Left hindlimb (tissue), 1 donor: ENCODE data around the gene GRIK4.

Experiments
- DNase-seq: peaks from one replicate; pipeline ENCODE4 v3.0.0-alpha.2; 2018

The GRIK4 gene

DNA sequence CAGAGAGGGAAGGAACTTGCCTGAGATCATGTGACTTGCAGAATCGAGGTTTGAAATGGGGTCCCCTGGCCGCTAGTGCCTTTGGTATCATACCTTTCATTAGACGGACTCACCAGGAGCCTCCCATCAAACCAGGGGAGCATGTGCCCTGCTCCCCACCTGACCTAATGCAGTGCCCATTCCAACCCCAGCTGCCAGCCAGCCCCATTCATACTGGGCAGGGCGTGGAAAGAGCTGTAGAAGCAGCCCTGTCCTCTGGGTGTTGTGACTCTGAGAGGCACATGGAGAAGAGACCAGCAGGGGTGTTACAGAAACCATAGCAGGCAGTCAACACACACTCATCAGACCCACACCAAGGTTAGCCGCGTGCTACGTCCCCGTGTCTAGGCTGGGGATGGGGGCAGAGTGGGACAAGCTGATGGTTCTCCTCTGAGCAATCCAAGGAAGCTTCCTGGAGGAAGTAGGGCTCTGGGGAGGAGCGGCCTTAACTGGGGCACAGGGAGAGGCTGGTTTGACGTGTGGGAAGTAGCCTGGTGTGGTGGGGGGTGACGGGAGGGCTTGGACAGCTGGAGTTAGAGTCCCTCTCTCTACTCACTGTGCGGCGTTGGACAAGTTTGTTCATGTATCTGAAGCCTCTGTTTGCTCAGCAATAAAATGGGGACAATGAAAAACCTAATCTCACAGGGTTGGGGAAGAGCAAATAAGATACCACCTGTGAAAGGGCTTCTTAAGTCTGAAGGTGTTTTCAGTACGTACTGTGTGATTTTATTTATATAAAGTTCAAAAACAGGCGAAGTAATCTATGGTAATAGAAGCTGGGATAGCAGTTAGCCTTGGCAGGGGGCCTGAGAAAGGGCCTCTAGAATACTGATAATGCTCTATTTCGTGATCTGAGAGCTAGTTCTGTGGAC lies 14.0 kb downstream of the GRIK4 start:
- no peak for DNase-seq

DNA sequence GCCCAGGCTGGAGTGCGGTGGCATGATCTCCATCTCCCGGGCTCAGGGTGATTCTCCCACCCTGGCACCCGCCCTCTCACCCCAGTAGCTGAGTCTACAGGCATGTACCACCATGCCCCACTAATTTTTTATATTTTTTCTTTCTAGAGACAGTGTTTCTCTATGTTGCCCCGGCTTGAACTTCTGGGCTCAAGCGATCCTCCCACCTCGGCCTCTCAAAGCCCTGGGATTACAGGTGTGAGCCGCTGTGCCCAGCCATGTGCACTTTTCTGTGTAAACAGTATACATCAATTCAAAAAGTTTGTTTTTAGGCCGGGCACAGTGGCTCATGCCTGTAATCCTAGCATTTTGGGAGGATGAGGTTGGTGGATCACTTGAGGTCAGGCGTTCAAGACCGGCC lies 14.7 kb downstream of the GRIK4 start:
- no peak for DNase-seq

DNA sequence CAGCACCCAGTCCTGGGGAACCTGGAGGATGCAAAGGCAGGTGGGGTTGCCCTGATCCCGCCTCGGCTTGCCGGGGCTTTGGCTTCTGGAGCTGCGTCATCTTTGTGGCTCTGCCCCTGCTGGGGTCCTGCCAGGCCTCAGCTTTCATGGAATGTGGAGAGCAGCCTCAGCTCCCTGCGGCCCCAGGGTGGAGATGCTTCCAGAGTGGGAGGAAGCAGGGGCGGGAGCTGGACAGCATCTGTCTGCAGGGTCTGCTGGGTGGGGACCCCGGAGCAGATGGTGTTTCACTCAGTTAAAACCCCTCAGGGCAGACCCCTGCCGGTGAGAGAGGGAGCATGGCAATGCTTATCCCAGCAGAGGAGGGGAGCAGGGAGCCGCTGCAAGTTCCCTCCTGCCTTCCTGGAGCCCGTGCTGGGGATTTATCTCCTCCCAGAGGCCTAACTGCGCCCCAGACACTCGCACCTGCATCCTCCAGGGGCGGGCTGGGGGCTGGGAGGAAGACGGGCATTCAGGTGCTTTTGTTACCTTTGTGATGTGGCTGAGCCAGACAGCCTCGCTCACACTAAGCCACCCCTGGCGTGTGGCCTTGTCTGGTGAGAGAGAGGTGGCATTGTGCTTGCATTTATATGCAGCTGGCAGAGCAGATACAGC lies 15.7 kb downstream of the GRIK4 start:
- DNase-seq: peak; percentile 84

DNA sequence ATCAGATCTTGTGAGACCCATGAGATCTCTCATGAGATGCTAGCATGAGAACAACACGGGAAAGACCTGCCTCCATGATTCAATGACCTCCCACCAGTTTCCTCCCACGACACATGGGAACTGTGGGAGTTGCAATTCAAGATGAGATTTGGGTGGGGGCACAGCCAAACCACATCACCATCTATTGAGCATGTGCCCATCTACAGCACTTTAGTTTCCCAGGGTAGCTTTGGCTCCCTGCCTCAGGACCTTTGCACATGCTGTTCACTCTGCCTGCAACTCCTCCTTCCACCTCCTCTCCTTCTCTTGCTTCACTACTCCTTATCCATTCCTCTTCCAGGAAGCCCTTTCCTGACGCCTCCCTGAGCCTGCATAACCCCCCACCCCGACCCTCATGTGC lies 17.2 kb downstream of the GRIK4 start:
- DNase-seq: no peak

DNA sequence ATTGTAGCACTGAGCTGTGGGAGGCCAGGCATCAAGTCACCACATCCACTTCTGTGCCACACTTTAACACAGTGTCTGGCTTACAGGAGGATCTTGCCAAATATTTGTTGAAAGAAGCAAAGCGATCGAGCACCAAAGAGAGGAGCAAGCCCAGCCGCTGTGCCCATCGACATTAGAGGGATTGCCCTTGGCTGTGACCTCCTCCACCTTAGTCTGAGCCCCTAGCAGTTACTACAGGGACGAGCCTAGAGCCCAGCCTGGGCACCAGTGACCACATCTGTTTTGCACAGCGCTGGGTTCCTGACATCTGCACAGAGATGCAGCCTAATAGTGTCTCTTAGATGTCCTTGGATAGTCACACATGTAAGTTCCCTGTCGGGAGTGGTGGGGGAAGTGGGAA lies 17.7 kb downstream of the GRIK4 start:
- DNase-seq: no peak

DNA sequence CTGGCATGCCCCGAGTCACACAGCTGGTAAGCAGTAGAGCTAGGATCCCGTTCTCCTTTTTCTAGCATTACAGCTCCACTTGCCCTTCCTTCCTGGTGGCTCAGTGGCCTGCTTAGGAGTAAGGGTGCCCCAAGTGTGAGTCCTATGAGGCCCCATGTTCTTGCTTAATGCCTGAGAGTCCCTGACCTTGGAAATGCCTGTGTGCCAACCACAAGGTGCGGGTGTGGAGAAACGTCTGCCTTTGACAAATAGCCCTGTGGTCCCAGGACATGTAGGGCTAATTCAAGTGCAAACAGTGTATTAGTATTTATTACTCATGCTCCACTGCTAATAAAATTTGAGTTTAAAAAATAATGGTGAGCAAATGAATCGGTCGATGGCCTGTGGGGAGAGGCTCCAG lies 18.4 kb downstream of the GRIK4 start:
- DNase-seq: no peak

DNA sequence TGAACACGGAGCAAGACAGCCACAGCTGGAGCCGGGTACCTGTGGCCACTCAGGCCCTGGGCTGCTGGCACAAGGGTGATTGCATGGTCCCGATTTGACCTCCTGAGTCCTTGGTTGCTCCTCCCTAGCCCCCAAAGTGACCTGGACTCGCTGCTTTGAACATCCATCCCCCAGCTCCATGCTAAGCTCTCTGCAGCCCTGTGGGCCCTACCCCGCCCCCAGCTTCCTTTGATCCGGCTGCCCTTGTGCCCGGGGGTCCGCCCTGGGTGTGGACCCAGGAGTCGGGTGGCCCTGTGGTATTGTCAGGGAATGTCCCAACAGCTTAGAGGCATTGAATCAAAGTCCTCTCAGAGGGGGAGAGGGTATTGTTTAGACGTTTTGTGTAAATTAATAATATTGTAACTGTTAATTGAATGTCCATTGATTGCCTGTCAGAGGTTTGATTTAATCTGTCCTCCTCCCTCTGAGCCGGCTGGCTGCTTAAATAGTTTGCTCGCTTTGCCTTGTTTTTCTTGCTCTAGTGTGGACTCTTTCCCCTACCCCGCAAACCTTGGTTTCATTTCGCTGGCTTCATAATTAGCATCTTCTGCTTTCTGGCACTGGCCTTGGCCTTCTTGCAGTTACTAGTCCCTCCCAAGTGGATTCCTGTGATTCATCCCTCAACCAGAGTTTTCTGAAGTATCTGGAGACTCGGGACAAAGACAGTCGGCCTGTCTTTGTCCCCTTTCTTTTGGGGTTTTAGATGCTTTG lies 20.7 kb downstream of the GRIK4 start:
- DNase-seq: no peak

DNA sequence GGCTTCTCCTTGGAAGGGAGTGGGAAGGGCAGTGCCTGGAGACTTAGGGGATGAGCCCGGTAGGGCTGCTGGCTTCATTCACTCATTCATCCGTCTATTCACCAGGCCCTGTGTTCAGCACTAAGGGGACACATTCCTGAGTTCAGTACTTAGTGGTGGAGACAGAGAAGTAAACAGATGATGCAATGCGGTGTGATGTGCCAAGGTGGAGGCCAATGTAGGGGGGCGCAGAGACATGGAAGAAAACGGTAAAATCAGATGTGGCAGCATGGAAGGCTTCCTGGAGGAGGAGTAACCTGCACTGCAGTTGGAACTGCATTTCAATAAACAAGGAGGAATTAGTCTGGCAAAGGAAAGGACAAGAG lies 21.3 kb downstream of the GRIK4 start:
- DNase-seq: no peak

DNA sequence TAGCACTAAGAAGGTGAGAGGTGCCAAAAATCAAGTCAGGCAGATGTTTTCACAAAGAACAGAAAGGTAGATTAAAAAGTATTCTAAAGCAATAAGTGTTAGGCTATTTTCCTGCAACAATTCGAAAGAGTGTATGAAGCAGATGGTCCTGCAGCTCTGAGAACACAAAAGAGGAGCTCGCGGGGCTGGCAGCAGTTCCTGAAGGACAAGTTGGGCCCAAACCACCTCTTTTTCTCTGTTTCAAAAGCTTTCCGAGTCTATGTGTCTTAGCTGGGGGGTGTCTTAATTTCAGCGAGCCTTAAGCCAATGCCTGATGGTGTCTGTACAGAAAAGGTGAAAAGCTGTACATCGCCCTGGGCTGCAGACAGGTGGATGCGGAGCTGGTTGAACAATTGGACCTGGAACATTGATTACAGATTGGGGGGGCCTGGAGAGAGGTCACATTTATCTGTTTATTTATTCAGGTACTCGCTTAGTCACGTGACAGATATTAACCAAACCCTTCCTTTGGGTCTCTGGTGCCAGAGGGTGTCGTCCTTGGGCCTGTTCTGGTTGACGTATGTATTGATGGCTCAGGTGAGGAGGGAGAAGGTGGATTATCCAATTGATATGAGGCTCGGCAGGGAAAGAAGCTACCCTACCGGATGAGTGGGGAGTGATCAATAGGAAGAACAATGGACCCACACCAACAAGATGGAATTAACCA lies 24.7 kb downstream of the GRIK4 start:
- no peak for DNase-seq

DNA sequence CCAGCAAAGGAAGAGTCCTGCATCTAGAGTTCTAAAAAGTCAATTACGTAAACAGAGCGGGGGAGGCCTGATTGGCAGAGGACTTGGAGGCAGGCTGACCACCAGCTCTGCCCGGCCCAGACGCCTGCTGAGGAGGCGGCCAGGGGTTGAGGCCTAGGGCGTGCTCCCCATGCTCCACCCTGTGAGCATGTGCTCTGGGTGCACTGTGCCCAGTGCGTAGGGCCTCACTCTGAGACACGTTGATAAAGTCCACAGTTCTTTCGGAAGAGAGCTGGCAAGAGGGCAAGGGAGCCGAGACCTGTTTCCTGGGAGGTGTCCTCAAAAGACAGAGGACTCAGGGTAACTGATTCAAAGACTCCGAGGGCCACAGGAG lies 25.2 kb downstream of the GRIK4 start:
- no peak for DNase-seq

DNA sequence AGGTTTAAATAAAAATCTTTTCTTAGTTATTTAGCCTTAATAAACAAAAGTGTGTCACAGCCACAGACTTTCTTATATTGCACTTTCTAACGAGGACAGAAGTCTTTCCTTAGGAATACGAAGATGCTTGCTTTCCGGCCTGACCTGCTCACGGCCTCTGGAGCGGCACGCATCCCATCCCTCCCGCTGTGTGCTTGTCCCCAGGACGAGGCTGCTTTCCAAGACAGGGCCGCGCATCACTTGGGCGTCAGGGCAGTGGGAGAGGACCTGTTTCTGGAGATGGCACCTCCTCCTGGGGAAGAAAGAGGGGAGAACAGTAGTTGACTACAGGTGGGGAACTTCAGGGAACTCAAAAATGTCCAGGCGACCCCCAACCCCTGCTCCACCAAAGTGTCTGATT lies 26.4 kb downstream of the GRIK4 start:
- no peak for DNase-seq

DNA sequence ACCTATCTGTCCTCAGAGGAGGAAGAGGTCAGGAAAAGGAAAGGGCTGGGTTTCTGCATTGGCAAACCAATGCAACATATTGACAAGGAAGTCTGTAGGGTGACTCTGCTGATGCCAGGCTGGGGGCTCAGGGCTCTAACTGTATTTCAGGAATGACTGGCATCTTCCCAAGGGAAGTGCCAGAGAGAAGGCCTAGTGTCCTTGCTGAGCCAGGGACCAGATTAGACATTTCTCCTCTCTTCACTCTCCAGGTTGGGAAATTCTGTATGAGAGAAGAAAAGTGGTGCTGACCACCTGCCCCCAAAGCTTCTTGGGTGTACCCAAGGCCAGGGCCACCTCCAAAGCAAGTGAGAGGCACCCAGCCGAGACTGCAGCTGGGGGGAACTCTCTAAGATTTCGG lies 27.2 kb downstream of the GRIK4 start:
- no peak for DNase-seq

DNA sequence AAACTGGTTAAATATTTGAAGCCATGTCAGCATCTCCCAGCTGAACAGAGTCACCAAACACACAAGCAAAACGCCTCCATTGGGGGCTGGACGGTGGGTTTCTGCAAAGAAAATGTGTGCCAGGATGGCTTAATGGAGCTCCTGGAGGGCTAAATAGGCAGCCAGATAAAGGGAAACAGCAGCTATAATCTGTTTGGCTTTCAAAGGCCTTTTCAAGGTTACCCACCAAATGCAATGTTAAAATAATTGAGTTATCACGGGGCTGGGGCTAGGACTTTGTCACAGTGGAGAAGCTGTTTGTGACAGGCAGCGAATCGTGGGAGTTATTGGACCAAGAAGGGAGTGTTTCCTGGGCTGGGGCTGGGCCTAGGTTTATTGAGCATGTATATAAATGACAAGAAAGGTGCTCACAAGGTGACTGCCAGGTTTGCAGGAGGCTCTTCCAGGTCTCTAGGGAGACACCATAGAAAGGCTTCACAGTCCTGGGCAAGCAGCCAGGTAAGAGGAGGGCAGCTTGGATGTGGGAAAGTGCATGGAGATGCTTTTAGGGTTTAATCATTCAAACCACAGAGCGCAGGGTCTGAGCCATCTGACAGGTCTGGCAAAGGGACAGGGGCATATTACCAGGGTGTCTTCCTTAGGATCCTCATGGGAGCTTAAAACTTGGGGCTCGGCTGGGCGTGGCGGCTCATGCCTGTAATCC lies 28.3 kb downstream of the GRIK4 start:
- no peak for DNase-seq

DNA sequence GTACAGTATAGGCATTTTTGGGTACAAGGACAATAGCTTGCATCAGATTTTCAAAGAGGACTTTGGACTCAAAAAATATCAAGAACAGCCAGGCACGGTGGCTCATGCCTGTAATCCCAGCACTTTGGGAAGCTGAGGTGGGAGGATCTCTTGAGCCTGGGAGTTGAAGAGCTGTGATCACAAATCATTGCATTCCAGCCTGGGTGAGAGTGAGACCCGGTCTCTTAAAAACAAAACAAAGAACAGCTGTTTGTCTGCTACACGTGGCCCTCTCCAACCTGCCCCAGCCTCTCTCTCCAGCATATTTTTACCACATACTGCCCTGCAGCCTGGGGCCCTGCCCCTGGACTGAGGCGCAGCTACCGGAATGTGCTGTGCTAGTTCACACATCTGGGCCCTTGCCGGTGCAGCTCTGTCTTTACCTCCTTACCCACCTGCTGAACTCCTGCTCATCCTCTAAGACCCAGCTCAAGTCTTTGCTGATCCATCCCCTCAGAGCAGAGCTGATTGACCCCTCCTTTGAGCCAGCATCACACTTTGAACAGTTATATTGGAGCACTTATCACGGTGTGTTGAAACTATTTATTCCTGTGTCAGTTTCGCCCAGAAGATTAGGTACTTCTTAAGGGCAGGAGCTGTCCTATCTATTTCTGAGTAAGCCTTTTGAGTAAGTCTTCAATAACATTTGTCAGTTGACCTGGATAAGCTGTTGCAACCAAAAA lies 29.4 kb downstream of the GRIK4 start:
- no peak for DNase-seq

DNA sequence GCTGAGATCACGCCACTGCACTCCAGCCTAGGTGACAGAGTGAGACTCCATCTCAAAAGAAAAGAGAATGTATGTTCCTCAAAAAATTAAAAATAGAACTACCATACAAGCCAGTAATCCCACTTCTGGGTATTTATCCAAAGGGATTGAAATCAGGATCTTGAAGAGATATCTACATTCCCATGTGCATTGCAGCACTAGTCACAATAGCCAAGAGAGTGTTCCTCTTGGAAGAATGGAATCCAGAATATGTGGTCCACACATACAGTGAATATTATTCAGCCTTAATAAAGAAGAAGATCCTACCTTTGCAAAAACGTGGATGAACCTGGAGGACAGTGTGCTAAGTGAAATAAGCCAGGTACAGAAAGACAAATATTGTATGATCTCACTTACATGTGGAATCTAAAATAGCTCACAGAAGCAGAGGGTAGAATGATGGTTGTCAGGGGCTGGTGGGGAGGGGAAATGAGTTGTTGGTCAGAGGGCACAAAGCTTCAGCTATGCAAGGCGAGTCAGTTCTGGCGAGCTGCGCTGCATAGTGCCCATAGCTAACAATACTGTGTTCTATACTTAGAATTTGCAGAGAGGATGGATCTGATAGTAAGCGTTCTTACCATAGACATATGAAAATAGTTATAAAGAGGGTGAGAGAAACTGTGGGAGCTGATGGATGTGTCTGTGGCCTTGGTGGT lies 32.1 kb downstream of the GRIK4 start:
- DNase-seq: no peak

DNA sequence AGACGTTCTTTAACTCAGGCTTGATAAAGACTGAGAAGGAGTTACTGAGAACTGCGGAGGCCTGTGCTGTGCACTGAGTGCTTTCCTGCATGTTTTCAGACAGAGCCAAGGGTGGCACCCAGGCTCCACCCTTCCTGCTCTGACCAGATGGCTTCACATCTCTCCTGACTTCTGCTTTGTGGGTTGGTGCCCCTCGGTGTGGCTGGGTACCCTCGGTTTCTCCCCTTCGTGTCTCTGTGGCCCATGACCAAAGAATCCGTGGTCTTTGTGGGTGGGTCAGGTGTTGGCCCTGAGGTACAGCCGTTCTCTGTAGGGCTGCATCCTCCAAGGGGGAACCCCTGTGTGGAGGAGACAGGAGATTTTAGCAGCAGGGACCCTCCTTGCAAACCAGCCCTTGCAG lies 34.3 kb downstream of the GRIK4 start:
- no peak for DNase-seq

DNA sequence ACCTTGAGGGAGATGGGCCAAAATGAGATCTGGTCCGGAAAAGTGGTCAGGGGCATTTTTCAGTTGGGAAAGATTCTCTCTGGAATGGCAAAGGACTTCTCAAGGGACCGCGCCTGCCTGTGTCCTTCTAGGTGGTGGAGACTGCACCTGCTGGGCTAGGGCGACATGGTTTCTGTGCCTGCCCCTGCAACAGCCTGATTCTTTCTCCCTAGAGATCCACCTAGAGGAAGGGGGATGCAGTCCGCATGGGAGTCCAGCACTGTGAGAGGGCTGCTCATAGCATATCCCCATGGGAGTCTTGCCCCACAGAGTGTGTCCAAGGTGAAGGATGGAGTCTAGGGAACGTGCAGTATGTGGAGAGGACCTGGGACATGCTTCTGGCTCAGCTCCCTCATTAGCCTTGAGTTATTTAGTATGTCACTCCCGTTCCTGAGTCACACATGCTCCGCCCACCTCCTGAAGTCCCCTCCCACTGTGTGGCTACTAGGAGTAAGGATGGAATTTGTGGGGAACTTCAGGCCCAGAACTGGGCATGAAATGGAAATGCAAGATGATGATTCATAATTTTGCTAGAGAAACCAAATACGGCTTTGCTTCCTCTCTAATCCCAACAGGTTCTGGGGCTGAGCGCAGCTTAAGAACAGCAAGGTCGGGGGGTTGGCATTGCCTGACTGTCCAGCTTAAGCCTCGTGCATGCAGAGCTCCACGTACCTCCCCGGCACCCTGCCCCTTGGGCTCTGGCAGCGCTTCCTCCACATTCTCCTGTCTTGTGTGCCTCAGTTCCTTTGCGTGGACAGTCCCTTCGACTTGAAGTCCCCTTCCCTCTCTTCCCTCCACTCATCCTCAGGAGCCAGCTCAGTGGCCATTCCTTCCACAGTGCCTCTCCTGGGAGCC lies 35.0 kb downstream of the GRIK4 start:
- DNase-seq: no peak

DNA sequence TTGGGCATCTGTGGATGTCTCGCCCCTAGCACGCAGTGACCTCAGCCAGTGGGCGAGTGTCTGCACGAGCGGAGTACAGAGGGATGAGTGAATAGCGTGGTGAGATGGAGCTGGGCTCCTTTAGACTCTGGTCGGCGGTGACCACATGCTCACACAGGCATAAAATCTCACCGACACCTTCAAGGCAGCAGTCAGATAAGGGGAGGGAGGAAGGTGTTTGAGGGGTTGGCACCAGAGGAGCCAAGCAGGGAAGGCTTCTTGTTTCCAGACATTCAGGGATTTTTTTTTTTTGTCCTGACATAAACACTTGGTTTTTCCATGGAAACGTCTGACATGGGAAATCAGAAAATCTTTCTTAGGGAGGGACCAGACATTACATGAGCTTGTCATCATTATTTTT lies 35.8 kb downstream of the GRIK4 start:
- no peak for DNase-seq

DNA sequence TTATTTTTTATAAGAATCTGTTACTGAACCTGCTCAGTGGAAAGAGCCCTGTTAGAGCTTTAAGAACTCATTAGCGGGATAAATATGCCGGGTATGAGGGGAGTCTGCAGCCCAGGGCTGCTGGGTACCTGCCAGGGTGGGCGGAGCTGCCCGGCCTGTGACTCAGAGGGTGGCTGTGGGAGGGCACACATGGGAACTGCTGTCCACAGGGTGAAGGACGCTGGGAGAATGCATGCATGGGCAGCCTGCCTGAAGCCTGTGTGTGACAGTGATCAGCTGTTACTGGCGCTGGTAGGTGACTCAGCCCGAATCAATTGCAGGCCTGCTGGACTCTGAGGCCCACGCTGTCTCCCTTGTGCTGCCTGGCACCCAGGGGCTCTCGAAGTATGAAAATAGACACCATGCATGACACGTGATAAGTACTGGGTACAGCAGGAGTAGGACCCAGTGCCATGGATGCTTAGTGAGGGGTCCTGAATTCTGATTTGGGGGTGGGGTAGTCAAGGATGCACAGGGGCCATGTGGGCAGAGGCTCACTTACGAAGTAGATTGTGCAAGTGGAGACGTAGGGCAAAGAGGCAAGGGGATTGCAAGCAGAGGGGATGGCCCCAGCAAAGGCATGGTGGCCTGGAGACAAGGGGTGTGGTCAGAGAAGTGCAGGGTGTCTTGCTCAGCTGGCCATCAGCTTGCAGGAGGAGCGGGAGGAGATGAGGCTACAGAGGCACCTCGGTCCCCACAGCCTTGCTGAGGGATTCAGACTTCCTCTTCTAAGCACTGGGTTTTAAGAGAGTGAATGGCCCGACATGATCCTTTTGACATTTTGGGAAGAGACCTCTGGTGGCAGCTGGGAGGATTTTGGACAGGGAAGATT lies 36.5 kb downstream of the GRIK4 start:
- peak; percentile 84 for DNase-seq
